PFSK-1 (cell line): Measurements from ENCODE around the gene RNF208.

Source experiments
- FOXP2 ChIP-seq: optimal IDR thresholded peaks from 2 replicates; pipeline ENCODE3; 2011; ENCODE audit warnings: borderline replicate concordance, control low read depth, inconsistent platforms; ENCODE audit not compliant: insufficient read depth; ENCODE audit errors: extremely low read length, extremely low read depth
- POLR2AphosphoS5 ChIP-seq: IDR thresholded peaks from 2 replicates; pipeline ENCODE4 v1.6.1; 2012; ENCODE audit warnings: low read depth, mild to moderate bottlenecking, control low read depth, low read length, moderate library complexity
- REST ChIP-seq, 2 experiments: IDR thresholded peaks; 2 replicates each; pipeline versions ENCODE4 v1.6.1 to v1.8.0; 2011 to 2012; ENCODE audit warnings: low read depth in 2 of 2, low read length in 2 of 2, control low read depth in 1 of 2, inconsistent platforms in 1 of 2, mild to moderate bottlenecking in 1 of 2, moderate library complexity in 1 of 2; ENCODE audit not compliant: insufficient read depth in 1 of 2
- SIN3A ChIP-seq: IDR thresholded peaks from 2 replicates; pipeline ENCODE4 v1.6.1; 2012; ENCODE audit warnings: mild to moderate bottlenecking, low read length, moderate library complexity, borderline replicate concordance; ENCODE audit not compliant: insufficient read depth
- TAF1 ChIP-seq: IDR thresholded peaks from 2 replicates; pipeline ENCODE4 v1.6.1; 2012; ENCODE audit warnings: low read length, control low read depth, borderline replicate concordance; ENCODE audit not compliant: insufficient read depth

RNF208 gene

GRCh38 chr9:137232510-137232909 lies 10.5 kb upstream of the RNF208 start:
- no peak for TF ChIP-seq TAF1
- TF ChIP-seq REST (IDR thresholded peaks at IDR 0.05; ENCODE audit: insufficient read depth in 1 of 2, low read depth in 2 of 2, low read length in 2 of 2), result no peak
- no peak for TF ChIP-seq SIN3A
- TF ChIP-seq FOXP2, result no peak
- TF ChIP-seq POLR2AphosphoS5, result no peak

GRCh38 chr9:137232101-137232500 lies 10.1 kb upstream of the RNF208 start:
- TF ChIP-seq SIN3A (no peak), FOXP2 (no peak), POLR2AphosphoS5 (no peak), REST (IDR thresholded peaks at IDR 0.05; ENCODE audit: insufficient read depth in 1 of 2, low read depth in 2 of 2, low read length in 2 of 2) (no peak), TAF1 (no peak)

- no peak for TF ChIP-seq FOXP2
- TF ChIP-seq TAF1, result no peak
- no peak for TF ChIP-seq REST (IDR thresholded peaks at IDR 0.05; ENCODE audit: insufficient read depth in 1 of 2, low read depth in 2 of 2, low read length in 2 of 2)
- no peak for TF ChIP-seq POLR2AphosphoS5
- no peak for TF ChIP-seq SIN3A
These were observed 9.5 kb upstream of the RNF208 start for GRCh38 chr9:137231372-137232039.

- TF ChIP-seq TAF1, result no peak
- no peak for TF ChIP-seq REST (IDR thresholded peaks at IDR 0.05; ENCODE audit: insufficient read depth in 1 of 2, low read depth in 2 of 2, low read length in 2 of 2)
- no peak for TF ChIP-seq SIN3A
- TF ChIP-seq FOXP2, result no peak
- TF ChIP-seq POLR2AphosphoS5, result no peak
These were observed 8.8 kb upstream of the RNF208 start, which contains the start of gene SLC34A3 for GRCh38 chr9:137230705-137231371. SLC34A3 (plus strand) TSS chr9:137230901; CDS start chr9:137231703, 802 bp downstream.
